C4-2B (cell line): ENCODE data around the gene VWF.

Experiments
- H3K27ac ChIP-seq: fragments of 450-650 bp; 2 replicates; pipeline ENCODE4 v1.5.1; 2017
- ZFX ChIP-seq: fragments of 450-650 bp; IDR thresholded peaks from 2 replicates; pipeline ENCODE4 v1.6.1; 2017
- TF ChIP-seq, protein P1 (sequence below): fragments of 450-650 bp; conservative IDR thresholded peaks from 2 replicates; pipeline ENCODE4 v1.5.1; 2017; ENCODE audit warnings: mild to moderate bottlenecking

Gene VWF

DNA sequence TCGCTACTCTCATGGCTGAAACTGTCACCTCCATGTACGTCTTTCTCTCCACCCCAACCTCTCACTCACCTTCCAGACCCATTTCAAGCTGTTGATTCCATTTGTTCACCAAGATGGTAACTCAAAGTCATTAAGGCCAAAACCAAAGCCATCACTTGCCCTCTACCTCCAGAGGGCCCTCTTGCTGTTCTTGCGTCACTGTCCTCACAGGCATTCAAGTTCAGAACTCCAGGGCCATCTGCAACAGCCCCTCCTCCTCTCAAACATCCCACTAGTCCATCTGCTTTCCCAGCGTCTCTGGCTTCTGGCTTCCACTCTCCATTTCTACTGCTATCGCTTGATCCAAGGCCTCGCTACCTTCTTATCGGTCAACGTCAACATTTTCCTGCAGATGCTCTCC is 74.5 kb downstream of the VWF start:
- H3K27ac ChIP-seq = no peak overlapping the region
- no peak for TF ChIP-seq ZFX
- TF ChIP-seq, protein P1, sequence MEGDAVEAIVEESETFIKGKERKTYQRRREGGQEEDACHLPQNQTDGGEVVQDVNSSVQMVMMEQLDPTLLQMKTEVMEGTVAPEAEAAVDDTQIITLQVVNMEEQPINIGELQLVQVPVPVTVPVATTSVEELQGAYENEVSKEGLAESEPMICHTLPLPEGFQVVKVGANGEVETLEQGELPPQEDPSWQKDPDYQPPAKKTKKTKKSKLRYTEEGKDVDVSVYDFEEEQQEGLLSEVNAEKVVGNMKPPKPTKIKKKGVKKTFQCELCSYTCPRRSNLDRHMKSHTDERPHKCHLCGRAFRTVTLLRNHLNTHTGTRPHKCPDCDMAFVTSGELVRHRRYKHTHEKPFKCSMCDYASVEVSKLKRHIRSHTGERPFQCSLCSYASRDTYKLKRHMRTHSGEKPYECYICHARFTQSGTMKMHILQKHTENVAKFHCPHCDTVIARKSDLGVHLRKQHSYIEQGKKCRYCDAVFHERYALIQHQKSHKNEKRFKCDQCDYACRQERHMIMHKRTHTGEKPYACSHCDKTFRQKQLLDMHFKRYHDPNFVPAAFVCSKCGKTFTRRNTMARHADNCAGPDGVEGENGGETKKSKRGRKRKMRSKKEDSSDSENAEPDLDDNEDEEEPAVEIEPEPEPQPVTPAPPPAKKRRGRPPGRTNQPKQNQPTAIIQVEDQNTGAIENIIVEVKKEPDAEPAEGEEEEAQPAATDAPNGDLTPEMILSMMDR = no peak

DNA sequence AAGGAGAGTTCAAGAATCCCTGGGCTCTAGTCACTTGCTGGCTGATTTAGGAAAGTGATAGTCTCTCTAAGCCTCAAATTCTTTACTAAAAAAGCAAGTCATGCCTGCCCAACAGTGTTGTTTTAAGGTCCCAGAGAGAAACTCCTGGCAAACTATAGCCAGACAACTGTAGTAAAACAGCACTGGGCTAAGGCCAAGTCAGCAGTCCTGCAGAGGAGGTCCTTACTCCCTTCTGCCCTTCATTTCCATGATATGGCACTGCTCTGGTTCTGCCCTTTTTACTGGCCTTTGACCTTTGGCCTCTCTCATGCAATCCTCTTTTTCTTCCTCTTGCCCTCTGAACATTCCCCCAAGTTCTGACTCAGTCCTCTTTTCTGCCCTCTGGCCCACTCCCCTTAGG is 74.9 kb downstream of the VWF start:
- H3K27ac ChIP-seq = no peak overlapping the region

GRCh38 chr12:6047249-6048237 is 76.9 kb downstream of the VWF start:
- TF ChIP-seq, protein P1 = no peak
- no peak for TF ChIP-seq ZFX
- no peak overlapping the region for H3K27ac ChIP-seq

More for the DNA sequence above, 74.9 kb downstream of the VWF start:
- TF ChIP-seq ZFX = no peak
- TF ChIP-seq, protein P1 = no peak

- no peak overlapping the region for H3K27ac ChIP-seq
- TF ChIP-seq, protein P1 = no peak
- no peak for TF ChIP-seq ZFX
Observed at GRCh38 chr12:6046511-6047180, 77.8 kb downstream of the VWF start.

DNA sequence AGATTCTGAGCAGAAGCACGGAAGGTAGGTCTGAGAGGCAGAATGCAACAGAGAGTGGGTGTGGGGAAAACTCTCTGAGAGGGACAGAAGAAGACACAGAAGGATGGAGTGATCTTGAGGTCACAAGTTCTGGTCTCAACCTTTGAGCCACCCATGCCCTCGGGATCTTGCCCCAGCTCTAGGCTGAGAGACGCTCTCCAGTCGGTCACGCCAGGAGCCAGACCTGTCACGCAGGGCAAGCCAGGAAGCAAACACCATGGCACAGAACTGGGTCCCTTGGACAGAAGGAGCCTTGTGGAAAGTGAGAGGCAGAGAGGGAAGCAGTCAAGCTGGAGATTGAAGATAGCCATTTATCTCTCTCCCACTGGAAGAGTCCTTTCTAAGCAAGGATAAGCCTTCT is 79.0 kb downstream of the VWF start:
- TF ChIP-seq ZFX = no peak
- TF ChIP-seq, protein P1 = no peak
- H3K27ac ChIP-seq = no peak overlapping the region

DNA sequence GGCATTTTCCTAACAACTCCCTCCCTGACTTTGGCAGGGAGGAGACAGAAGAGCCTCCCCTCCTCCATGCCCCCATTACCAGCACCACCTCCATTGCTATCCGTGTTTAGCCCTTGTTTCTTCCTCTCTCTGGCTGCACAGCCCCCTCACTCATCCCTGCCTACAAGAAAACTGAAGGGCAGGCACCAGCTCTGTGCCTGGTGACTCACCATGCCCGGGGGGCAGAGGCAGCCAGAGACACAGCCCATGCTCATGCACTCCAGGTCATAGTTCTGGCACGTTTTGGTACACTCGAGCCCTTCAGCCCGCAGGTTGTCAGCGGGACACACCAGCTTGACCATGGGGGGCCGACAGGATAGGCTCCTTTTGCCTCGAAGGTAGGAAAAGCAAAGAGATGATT is 80.4 kb downstream of the VWF start:
- TF ChIP-seq, protein P1 = no peak
- TF ChIP-seq ZFX = no peak
- no peak overlapping the region for H3K27ac ChIP-seq

DNA sequence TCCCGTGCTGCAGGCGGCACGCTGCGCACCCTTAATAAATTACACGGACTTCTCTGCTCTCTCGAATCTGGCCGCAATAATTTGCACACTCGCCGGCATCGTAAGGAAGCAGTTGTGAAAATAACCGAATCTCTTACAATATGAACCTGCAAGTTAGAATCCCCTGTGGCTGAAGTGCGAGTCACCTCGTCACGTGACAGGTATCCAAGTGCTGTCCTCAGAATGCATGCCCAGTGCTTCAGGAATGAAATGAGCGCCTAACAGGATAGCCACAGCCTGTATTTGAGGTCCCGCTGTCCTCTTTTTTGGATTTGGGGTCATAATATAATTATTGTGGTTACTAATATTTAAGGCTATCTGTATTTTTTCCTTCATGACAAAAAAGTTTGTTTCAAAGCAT is 82.0 kb downstream of the VWF start:
- TF ChIP-seq, protein P1 = no peak
- TF ChIP-seq ZFX = no peak
- no peak overlapping the region for H3K27ac ChIP-seq
